Measurements from ENCODE around the gene SV2C.
"Not testable (repeated sequence)": the region's sequence is repeated elsewhere in the genome, so short reads cannot be mapped to it uniquely, and the experiment has no call there.

The SV2C gene

DNA sequence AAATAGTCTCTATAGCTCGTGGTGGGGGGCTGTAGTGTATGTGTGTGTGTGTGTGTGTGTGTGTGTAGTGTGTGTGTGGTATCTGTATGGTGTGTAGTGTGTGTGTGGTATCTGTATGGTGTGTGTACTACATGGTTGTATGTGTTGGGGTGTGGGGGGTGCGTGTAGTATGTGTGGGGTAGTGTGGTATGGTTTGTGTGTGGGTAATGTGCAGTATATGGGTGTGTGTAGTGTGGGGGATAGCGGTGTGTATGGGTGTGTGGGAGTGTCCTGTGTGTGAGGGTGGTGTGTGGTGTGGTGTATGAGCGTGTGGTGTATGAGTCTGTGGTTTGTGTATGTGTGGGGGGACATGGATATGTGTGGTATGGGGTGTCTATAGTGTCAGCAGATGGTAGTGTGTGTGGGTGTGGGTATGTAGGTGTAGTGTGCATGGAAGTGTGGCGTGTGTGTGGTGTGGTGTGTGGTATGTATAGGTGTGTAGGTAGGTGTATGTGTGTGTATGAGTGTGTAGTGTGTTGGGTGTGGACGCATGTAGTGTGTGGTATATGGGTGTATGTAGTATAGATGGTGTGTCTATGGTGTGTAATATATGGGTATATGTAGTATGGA, 174.1 kb downstream of the SV2C start:
- no peak for DNase-seq

DNA sequence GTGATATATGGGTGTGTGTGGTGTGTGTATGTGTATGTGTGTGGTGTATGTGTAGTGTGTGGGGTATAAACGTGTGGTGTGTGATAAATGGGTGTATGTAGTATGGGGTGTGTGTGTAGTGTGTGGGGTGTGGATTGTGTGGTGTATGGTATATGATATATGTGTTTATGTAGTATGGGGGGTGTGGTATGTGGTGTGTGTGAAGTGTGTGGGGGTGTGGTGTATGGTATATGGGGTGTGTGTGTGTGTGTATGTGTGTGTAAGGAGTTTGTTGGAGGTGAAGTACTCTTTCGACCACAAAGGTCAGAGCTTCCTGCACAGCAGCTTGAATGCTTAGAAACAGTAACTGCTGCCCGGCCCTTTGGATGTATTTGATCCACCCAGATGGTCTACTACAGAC, 174.7 kb downstream of the SV2C start:
- no peak for DNase-seq

DNA sequence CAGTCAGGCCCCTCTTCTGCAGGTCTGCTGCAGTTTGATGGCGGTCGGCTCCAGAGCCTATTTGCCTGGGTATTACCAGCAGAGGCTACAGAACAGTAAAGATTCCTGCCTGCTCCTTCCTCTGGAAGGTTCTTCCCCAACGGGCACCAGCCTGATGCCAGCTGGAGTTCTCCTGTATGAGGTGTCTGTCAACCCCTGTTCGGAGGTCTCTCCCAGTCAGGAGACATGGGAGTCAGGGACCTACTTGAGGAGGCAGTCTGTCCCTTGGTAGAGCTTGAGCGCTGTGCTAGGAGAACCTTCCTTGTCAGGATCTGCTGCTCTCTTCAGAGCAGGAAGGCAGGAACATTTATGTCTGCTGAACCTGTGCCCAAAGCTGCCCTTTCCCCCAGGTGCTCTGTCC, 181.5 kb downstream of the SV2C start:
- no peak for DNase-seq

DNA sequence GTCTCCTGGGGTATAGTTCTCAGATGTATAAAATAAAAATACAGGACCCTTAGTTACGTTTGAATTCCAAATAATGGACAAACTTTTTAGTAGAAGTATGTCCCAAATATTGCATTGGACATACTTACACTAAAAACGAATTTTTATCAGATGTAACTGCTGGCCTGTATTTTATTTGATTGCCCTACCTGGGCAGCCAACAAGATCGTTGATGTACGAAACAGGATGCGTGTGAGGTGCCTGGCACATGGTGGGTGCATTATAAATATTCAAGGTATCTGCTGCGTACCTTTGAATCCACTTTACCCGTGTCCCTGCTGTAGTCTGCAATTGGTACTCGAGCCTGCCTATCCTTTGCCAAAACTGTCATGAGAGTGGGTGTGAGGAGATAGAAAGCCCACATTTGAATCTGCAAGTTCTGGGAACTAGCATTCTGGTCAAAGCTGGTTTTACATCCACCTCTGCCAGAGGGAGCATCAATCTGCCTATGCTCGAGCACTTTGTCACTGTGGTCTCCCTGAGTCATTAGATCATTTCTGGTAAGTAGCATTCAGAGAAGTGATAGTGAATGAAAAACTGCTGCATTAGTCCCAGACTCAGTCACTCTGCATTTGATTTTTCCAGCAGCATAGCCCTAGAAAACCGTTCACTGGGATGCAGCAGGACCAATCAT, 186.2 kb downstream of the SV2C start:
- DNase-seq = no peak

DNA sequence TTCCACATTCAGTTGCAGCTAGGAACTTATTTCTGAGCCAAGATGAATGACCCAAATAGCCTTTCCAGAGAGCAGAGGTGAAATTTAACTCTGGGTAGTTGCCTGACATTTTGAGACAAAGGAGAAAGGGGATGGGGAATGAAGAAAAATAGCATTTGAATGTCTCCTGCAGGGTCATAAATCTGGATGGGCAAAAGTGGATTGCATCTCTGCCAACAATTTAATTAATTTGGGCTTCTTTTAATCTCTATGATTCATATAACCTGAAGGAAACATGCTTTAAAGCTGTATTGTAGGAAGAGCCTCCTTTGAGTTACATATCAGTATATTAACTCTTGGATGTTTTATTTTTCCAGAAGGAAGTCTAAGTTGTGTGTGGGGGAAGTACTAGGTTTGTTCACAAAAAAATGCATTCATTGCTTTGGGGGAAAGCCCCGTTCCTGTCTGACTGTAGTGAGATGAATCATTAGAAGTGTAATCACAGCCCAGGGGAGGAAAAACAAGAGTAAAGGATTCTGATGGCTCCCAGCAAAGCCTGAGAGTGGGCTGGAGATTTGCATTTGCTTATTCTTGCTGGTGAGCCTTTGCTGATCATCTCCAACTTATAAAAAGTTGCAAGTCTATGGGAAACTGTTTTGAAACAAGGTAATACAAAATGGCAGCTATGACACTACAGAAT, 186.9 kb downstream of the SV2C start:
- no peak for DNase-seq

DNA sequence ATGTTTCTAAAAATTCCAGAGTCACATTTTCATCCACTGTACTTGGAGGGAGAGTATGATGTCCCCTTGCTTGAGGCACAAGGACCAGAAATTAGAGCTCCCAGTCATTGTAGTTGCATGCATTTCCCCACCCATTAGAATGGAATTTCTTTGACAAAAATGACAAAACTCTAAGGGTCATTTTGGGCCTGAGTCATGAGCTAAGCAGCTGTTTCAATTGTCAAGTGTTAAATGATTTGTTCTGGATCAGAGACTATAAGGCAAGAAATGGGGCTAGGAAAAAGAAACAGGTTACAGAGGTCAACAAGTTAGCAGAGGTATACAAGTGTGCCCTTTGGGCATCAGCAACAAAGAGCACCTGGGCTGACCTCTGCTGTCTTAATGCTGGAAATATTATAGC, 188.7 kb downstream of the SV2C start:
- DNase-seq = no peak

DNA sequence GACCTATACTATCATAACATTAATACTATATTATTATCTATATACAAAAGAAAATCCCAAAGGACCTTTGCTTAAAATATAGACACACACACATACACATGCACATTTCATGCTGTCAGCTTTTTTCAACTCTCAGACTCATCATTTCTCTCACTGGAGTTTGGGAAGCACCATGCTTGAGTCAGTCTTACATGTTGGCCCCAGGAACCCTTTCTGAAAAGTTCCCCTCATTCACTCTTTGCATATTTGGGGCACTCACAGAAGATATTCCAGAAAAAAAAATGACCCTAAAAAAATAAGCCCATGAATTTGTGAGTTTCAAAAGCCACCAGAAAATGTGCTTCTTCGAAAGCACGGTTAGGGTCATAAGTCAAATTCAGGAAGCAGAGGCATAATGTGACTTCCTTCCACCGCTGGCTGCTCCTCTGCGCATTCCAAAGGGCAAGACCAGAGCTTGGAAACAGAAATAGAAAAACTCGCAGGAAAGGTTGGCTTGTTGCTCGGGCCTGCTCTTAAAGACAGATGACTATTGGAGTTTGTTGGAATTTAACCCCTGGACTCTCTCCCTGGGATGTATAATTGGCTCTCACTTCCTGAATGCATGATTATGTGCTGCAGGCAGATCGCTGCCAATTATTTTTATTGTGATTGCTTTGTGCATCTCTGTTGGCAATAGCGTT, 190.2 kb downstream of the SV2C start:
- DNase-seq = no peak

DNA sequence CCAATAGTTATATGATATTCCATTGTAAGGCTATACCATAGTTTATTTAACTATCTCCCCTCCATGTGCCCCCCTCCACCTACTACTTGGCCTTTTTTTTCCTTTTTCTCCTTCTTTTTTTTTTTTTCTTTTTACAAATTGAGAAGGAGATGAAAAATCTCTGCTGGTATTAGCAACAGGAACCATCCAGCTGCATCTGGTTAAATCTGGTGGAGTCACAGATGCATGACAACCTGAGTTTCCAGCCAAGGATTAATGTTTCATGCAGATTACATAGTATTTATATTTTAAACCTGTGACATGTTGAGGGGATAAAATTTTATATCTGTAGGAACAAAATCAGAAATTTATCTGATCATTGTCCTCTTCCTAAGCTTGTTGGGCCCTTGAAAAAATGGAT, 191.4 kb downstream of the SV2C start:
- no peak for DNase-seq

DNA sequence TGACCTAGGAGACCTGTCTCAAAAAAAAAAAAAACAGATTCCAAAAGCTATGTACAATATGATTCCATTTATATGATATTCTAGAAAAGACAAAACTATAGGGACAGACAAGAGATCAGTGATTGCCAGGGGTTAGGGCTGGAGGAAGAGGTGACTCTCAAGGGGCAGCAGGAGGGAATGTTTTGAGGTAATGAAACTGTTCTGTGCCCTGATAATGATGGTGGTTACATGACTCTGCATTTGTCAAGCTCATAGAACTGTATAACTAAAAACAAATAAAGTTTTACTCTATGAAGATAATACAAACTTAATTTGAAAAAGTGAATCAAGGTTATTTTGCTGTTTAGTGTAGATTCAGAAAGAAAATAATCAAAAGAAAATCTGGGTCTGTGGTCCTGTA, 194.6 kb downstream of the SV2C start:
- no peak for DNase-seq

DNA sequence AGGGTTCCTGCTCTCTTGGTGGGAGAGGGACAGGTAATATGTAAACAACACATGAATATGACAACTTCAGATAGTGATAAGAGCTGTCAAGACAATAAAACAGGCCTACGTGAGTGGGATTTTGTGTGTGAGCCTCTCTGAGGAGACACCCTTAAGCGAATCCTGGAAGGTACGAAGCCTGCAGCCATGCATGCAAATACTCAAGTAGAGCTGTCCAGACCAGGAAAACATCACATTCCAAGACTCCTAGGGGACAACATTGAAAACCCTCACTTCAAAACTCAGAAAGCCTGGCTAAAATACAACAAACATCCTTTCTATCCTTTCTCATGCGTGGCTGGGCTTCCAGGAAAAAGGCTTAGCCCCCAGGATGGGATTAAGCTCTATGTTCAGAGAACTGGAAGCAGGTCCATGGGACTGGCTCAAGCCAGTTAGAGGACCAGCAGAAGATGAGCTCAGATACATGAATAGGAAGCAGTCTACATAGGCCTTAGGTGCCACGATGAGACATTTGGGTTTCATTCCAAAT, 195.1 kb downstream of the SV2C start:
- DNase-seq = no peak

DNA sequence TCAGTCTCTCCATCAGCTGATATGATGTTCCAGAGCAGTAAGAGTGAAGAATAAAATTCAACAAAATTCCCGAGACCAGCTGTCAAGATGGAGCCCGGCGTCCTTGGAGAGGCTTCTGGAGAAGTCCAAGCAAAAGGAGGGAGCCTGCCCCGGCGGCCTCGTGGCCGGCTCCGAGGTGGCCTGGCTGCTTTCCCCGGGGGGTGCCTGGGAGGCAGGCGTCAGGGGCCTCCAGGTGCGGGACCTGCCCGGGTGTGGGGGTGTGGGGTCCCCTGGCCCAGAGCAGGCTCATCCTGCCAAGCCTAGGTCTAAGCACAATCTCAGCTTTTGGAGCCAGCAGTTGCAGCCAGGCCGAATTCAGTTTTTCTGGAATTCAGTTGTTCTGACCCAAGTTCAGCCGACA, 197.3 kb downstream of the SV2C start:
- DNase-seq = no peak

DNA sequence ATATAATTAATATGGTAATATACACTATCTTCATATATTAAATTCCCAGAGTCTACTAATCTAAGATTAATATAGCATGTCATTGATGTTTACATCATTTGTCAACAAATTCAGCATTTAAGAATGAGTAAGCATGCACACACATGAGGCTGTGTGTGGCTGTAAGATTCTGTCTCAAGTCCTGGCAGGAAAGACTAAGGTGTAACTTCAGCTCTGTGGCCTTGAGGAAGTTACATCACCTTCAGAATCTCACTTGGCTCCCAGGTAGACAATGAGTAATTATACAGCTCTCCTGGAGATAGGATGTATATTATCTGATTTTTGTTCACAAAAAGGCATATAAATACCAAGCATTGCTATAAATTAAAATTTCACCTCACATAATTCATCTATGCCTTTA, 200.5 kb downstream of the SV2C start:
- DNase-seq = no peak

DNA sequence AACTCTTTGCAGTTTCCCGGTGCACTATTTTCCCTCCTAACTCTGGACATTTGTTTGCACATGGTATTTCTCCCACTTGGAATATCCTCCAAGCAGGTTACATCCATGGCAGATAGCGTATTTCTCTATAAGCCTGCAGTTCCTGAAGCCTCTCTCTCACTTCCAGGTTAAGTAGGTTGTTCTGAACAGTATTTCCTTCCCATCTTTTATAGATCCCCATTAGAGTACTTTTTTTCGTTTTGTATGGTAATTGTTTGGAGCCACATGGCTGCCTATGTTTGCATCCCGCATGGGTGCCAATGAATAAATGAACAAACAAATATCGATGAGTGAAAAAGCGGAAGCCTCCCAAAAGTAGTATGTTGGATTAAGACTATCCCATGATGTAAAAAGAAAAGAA, 206.5 kb downstream of the SV2C start:
- DNase-seq = no peak

DNA sequence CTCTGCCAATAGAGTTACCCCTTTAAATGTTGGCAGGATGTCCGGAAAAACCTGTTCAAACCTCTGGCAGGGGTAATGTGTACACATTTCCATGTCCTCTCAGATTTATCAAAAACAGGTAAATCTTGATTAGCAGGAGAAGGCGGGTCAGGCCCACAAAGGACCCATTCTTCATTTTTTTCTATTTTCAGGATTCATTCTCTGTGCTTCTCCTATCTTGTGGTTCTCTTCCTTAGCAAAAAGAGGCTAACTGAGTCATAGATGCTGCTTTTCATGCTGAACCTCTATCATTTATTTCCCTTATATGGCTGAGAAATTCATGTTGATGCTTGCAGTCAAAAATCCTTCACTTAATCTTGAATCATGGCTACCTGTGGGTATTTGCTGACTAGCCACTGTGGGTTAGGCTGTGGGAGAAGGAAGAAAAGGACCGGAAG, 207.2 kb downstream of the SV2C start:
- no peak for DNase-seq

DNA sequence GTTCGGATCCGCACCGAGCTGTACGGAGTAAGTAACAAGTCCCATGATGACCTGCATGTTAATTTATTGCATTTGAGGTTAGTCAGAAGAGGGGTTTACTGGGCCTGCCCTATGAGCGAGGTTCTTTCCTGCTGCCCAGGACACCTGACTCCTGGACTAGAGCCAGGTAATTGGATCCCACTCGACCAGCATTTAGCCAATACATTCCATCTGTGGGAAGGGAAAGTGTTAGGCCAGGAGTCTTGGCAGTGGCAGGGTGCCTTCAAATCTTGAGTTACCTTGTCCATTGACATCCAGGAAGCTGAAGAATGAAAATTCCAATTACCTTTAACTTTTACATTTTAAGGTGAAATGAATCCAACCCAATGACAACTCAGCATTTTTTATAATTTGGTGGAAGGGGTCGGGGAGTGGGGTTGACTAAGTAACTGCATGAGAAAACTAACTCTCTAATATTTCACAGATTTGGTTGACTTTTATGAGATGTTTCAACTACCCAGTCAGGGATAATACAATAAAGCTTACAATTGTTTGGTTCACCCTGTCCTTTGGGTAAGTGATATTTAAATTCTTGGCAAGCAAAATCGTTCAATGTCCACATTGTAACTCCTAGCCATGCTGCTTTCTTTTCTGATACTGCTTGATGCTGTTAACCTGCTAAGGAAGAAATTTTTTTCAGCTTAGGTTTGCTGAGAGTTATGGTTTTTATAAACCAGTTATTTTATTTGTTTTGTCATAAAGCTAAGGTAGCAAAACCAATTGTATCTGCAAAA, 208.3 kb downstream of the SV2C start:
- no peak for DNase-seq

DNA sequence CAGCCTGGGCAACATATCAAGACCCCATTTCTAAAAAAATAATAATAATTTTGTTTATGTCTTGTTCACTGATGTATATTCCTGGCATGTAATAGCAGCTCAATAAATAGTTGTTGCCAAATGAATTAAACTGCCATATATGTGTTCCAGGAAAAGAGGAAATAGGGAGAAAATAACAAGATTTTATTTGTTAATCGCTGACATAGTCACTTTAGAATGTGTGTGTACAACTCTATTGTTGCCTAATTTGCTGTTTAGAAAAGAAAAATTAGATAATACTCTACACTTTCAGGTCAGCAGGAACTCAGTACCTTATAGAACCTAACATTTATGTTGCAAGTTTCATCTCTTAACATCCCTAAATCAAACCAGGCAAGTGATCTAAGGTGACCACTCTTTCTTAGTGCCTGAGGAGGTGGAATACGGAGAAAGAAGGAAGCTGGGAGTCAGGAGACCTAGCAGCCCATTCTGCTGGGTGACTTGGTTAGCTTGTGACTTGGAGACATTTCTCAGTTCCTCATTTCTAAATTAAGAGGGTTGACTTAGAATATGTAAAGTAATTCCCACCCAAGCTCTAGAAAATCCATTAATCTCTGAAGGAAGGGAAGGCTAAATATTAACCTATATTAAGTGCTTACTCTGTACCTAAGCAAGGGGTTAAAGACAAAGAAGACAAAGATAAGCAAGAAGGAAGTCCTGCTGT, 209.6 kb downstream of the SV2C start:
- DNase-seq = no peak

DNA sequence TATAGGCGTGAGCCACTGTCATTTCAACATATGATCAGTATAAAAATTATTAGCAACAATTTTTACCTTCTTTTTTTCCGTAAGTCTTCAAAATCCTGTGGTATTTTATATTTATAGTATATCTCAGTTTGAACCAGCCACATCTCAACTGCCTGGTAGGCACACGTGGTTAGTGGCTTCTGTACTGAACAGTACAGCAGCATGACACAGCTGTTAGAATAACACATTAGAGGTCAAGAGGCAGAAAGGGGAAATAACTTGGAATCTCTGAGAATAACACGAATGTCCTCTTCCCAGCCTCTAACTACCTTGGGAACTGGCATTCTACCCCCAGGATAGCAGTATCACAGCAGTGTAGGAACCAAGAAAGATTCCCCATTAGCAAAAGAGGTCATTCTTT, 211.4 kb downstream of the SV2C start:
- no peak for DNase-seq

DNA sequence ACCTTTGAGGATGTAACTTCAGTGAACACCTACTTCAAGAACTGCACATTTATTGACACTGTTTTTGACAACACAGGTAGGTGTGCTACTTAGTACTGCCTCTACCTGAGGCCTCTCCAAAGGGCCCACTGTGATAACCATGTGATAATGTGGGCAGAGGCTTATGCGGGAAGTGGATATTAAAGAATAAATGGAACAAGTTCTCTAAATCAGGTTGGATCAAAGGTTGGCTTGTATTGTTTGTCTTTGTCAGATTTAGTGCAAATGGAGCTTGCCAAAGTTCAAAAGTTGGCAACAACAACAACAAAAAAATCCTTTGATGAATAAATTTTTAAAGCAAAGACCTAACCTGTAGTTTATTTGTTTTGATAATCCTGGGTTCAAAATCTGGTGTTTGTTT, 215.7 kb downstream of the SV2C start:
- DNase-seq = no peak

DNA sequence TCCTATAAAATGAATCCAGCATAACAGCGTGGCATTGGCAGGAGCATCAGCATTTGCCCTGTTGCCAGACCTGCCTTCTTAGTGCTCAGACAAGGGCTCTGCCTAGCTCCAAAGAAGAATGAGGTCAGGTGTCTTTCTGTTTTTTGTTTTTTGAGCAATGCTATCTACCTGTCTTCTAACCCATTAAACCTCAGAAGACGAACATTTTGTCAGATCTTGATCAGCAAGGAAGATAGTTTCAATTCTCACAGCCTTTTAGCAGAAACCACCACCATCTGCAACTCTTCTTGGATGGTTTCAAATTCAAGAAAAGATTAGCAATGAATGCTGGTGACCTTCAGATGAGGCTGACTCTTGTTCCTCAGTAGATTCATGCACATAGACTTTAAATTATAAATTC, 216.4 kb downstream of the SV2C start:
- no peak for DNase-seq

DNA sequence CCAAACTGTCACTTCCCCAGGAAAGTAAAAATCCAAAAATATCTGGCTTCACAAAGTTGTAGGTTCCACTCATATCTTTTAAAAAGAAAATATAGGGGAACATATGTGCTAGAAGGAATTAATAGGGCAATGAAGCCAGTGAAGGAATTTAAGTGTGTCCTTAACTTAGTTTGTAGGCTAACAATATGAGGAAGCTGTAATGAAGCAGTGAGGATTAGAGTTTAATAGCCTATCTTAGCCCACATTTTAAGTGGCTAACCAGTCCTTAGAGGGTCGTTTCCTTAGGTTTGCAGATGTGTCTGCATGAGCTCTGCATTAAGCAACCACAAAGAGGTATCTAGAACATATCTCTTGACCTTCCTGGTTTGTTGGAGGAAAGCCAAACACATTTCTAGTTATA, 218.7 kb downstream of the SV2C start:
- not testable (repeated sequence) for DNase-seq

DNA sequence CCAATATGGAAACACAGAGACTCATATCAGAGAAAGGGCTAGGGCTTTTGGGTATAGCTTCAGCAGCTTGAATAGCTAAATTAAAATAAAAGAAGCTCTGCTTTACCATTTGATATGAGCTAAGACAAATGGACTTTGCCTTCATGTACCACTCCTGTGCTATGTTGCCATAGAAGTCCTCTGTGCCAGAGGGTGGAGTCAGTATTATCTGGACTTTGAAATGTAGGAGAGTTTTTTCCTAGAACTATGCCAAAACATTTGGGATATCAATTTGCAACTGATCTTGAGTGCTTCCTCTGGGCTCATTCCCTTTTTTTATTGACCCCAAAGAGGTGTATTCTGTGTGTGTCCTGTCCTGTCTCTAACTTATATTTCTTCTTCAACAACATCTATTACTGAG, 219.5 kb downstream of the SV2C start:
- not testable (repeated sequence) for DNase-seq

DNA sequence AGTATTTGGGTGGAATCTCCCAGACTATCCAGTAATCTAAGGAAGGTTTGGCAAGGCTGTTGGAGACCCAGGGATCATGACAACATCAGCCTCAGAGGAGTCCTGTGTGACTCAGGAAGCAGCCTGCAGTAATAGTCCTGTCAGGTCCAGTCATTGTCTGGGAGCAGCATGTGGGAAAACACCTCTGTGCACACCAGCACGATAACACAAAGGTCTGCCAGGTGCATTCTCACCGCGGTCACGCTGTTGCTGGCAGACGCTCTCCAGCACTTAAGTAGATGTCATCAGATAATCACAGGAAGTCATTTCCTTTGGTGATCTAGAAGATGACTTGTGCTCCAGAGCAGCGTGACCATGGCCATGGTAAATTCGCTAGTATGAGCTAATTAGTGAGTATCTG, 220.7 kb downstream of the SV2C start:
- peak; percentile 58 for DNase-seq
